ENCODE measurements around the gene STMP1. TPM values are rescaled to one million over a fixed set of nuclear protein-coding genes. Genes with fewer than 3 reads are reported as not detected.
"Not testable (repeated sequence)": the region's sequence is repeated elsewhere in the genome, so short reads cannot be mapped to it uniquely, and the experiment has no call there.

The STMP1 gene
- polyA plus RNA-seq, 6 donors from 2014 or later = 54.1 to 94.9 (median 65.4) TPM

DNA sequence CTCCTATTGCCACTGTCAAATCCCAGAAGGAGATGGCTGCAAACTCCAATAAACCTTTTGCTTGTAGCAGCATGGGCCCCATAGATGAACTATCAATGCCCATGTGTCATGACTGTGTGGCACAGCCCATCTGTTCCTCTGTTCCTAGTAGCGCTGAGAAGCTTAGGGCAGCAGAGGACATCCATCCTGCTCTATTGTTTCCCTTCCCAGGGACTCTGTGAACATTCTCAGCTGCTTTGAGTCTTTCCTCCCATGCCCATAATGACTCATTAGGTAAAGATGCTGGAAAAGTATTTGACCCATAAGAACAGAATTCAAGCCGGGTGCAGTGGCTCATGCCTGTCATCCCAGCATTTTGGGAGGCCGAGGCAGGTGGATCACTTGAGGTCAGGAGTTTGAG is 28.3 kb downstream of the STMP1 start:
- DNase-seq (no peak), ATAC-seq (ENCODE audit: low read depth in 2 of 2) (no peak)
- Mint-ChIP-seq H3K4me3 (no peak overlapping the region), H3K9me3 (no peaks in the 10 kb centered on the region), H3K27ac (peak overlapping the region in 1 of 6 donors; percentile 37), H3K27me3 (no peaks in the 10 kb centered on the region), H3K36me3 (peaks cover 5 to 17% of the 10 kb centered on the region in 2 donors), H3K4me1 (peaks cover 0 to under 1% (median 0%) of the 10 kb centered on the region in 3 donors)

- H3K9me3 Mint-ChIP-seq = no peaks in the 10 kb centered on the region
- ATAC-seq (ENCODE audit: low read depth in 2 of 2) (no peak), DNase-seq (no peak)
- peaks cover 5 to 15% of the 10 kb centered on the region in 2 donors for H3K36me3 Mint-ChIP-seq
- H3K4me1 Mint-ChIP-seq = peaks cover 0 to 4% (median 0%) of the 10 kb centered on the region in 3 donors
- H3K4me3 Mint-ChIP-seq = no peak overlapping the region
- H3K27ac Mint-ChIP-seq = no peak overlapping the region
- no peaks in the 10 kb centered on the region for H3K27me3 Mint-ChIP-seq
Measured at GRCh38 chr7:135692055-135692454, 29.7 kb downstream of the STMP1 start.

GRCh38 chr7:135692606-135693005 is 30.3 kb downstream of the STMP1 start:
- H3K36me3 Mint-ChIP-seq = peaks cover 5 to 15% of the 10 kb centered on the region in 2 donors
- H3K27ac Mint-ChIP-seq; H3K4me3 Mint-ChIP-seq; H3K27me3 Mint-ChIP-seq; H3K4me1 Mint-ChIP-seq; H3K9me3 Mint-ChIP-seq; DNase-seq; ATAC-seq (ENCODE audit: low read depth in 2 of 2): not testable (repeated sequence)

DNA sequence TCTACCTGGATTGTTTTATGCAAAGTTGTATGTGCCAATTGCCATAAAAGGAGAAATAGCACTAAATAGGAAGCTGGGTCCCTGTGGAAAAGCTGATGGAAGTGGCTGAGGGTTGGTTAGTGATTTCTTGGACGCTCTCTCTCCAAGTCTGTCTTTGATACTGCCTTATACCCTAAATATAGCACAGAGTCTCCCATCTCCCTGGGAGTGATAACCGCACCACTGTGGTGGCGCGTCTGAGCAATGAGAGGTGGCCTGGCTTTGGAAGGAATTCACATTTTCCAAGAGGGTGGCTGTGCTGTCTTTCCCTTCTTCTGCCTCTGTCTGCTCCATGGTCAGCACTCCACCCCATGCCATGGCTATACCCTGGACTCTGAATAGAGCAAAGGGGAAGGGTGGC is 31.2 kb downstream of the STMP1 start:
- ATAC-seq (ENCODE audit: low read depth in 2 of 2) (no peak), DNase-seq (no peak)
- Mint-ChIP-seq H3K4me3 (no peak overlapping the region), H3K36me3 (peaks cover 5 to 15% of the 10 kb centered on the region in 2 donors), H3K9me3 (no peaks in the 10 kb centered on the region), H3K4me1 (peaks cover 0 to 4% (median 0%) of the 10 kb centered on the region in 3 donors), H3K27me3 (no peaks in the 10 kb centered on the region), H3K27ac (peak overlapping the region in 1 of 6 donors; percentile 11)

- Mint-ChIP-seq H3K27ac (peak overlapping the region in 1 of 6 donors; percentile 18), H3K27me3 (no peaks in the 10 kb centered on the region), H3K4me3 (no peak overlapping the region), H3K36me3 (peaks cover 5 to 7% of the 10 kb centered on the region in 2 donors), H3K4me1 (peaks cover 0 to 4% (median 0%) of the 10 kb centered on the region in 3 donors), H3K9me3 (no peaks in the 10 kb centered on the region)
- ATAC-seq (ENCODE audit: low read depth in 2 of 2) (no peak), DNase-seq (no peak)
Measured at GRCh38 chr7:135697276-135698049, 35.1 kb downstream of the STMP1 start.

GRCh38 chr7:135704074-135704473 is 41.8 kb downstream of the STMP1 start:
- no peak for DNase-seq
- Mint-ChIP-seq H3K4me3 (peak overlapping the region in 1 of 8 donors; percentile 45), H3K9me3 (no peaks in the 10 kb centered on the region), H3K27ac (peak overlapping the region in 2 of 6 donors; percentile 52 to 60), H3K27me3 (no peaks in the 10 kb centered on the region), H3K4me1 (peaks cover 0 to 7% (median 6%) of the 10 kb centered on the region in 3 donors), H3K36me3 (peaks cover 0 to 5% of the 10 kb centered on the region in 2 donors)
- ATAC-seq (ENCODE audit: low read depth in 2 of 2) = no peak

- H3K4me1 Mint-ChIP-seq = peaks cover 0 to 7% (median 6%) of the 10 kb centered on the region in 3 donors
- DNase-seq = no peak
- H3K9me3 Mint-ChIP-seq = no peaks in the 10 kb centered on the region
- H3K4me3 Mint-ChIP-seq = no peak overlapping the region
- no peak overlapping the region for H3K27ac Mint-ChIP-seq
- no peak for ATAC-seq (ENCODE audit: low read depth in 2 of 2)
- peaks cover 0 to 5% of the 10 kb centered on the region in 2 donors for H3K36me3 Mint-ChIP-seq
- H3K27me3 Mint-ChIP-seq = no peaks in the 10 kb centered on the region
Measured at GRCh38 chr7:135704698-135705097, 42.4 kb downstream of the STMP1 start.

GRCh38 chr7:135706038-135706742 is 43.9 kb downstream of the STMP1 start:
- Mint-ChIP-seq H3K9me3 (no peaks in the 10 kb centered on the region), H3K4me1 (peaks cover 0 to 7% (median 6%) of the 10 kb centered on the region in 3 donors), H3K27me3 (no peaks in the 10 kb centered on the region), H3K4me3 (no peak overlapping the region), H3K36me3 (no peaks in the 10 kb centered on the region), H3K27ac (no peak overlapping the region)
- no peak for DNase-seq
- ATAC-seq (ENCODE audit: low read depth in 2 of 2) = no peak

- Mint-ChIP-seq H3K9me3 (no peaks in the 10 kb centered on the region), H3K27me3 (no peaks in the 10 kb centered on the region), H3K4me3 (no peak overlapping the region), H3K36me3 (no peaks in the 10 kb centered on the region), H3K4me1 (peaks cover 0 to 7% (median 6%) of the 10 kb centered on the region in 3 donors), H3K27ac (no peak overlapping the region)
- DNase-seq = no peak
- no peak for ATAC-seq (ENCODE audit: low read depth in 2 of 2)
Measured at GRCh38 chr7:135706858-135707569, 44.7 kb downstream of the STMP1 start.

DNA sequence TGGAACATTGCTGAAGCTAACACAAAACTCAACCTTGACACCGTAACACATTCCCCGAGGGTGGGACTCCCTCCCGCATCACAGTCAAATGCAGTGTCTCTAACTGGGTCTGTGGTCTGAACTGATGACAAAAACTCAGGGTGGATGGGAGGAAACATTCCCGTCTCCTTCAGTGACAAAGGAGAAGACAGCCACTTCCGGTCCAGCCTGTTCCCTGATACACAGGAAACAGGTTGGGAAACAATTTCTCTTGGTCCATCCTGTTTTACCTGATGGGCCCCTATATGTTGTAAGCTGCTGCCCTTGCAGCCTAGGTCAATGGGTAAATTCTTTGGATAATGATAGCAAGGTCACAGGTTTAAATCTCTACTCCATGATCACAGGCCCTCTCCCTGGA is 45.3 kb downstream of the STMP1 start:
- no peaks in the 10 kb centered on the region for H3K36me3 Mint-ChIP-seq
- no peaks in the 10 kb centered on the region for H3K27me3 Mint-ChIP-seq
- no peak for ATAC-seq (ENCODE audit: low read depth in 2 of 2)
- DNase-seq = no peak
- no peak overlapping the region for H3K27ac Mint-ChIP-seq
- H3K4me1 Mint-ChIP-seq = peaks cover 0 to 7% (median 6%) of the 10 kb centered on the region in 3 donors
- no peaks in the 10 kb centered on the region for H3K9me3 Mint-ChIP-seq
- H3K4me3 Mint-ChIP-seq = no peak overlapping the region

GRCh38 chr7:135708041-135708440 is 45.7 kb downstream of the STMP1 start:
- DNase-seq (no peak), ATAC-seq (ENCODE audit: low read depth in 2 of 2) (no peak)
- Mint-ChIP-seq H3K36me3 (no peaks in the 10 kb centered on the region), H3K9me3 (no peaks in the 10 kb centered on the region), H3K4me1 (peaks cover 0 to 7% (median 6%) of the 10 kb centered on the region in 3 donors), H3K4me3 (no peak overlapping the region), H3K27me3 (no peaks in the 10 kb centered on the region), H3K27ac (no peak overlapping the region)

DNA sequence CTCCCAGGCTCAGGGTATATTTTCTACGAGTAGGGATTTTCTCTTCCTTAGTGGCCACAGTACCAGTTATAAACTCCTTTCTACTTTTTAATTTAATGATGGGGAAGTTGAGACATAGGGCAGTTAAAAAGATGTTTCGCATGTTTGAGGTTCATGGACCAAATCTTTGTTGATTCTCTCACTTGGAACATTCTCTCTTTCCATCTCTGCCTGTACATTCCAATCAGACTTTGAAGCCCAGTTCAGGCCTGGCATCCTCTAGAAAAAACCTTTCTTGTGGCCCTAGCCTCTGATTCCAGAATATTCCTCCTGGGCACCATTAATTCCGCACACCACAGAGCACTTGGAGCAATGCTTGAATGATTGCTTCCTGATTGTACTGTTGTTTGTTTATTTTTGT is 47.2 kb downstream of the STMP1 start:
- Mint-ChIP-seq H3K4me1 (peaks cover 0 to 6% (median 0%) of the 10 kb centered on the region in 3 donors), H3K27ac (peak overlapping the region in 1 of 6 donors; percentile 26), H3K27me3 (no peaks in the 10 kb centered on the region), H3K9me3 (no peaks in the 10 kb centered on the region), H3K36me3 (no peaks in the 10 kb centered on the region), H3K4me3 (no peak overlapping the region)
- no peak for DNase-seq
- ATAC-seq (ENCODE audit: low read depth in 2 of 2) = no peak

DNA sequence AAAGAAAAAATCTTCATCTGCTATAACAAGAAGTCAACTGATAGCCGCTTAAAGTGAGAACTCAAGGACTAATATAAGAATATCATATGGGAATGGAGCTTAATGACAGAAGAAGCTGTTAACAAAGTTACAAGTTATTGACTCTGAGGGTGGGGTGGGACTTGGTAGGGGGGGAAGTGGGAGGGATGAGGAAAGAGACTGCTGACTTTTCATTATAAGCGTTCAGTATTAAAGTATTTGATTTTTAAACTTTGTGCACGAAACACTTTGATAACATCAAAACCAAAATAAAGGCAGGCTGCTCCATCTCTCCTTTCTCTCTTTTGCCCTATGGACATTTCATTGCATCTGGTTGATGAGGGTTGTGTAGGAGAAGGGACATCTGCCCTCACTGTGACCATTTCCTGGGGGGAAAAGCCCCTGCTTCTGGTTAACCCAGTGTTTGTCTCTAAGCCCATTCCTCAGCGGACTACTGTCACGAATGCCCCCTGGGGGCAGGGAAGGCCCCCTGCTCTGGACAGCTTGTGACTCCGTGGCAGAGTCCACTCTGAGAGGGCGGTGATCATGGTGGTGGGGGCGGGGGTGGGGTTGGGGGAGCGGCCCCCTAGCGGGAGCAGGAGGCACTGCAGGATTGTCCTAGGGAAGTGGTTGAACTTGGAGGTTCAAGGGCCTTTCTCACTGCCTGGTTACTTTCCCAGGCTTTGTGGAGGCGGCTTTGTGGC is 48.3 kb downstream of the STMP1 start:
- no peak for ATAC-seq (ENCODE audit: low read depth in 2 of 2)
- Mint-ChIP-seq H3K4me1 (peaks cover 0 to 3% (median 0%) of the 10 kb centered on the region in 3 donors), H3K9me3 (no peaks in the 10 kb centered on the region), H3K27me3 (no peaks in the 10 kb centered on the region), H3K4me3 (no peak overlapping the region), H3K27ac (peak overlapping the region in 1 of 6 donors; percentile 21), H3K36me3 (no peaks in the 10 kb centered on the region)
- no peak for DNase-seq

All from naive B cell (primary cell).